LoVo (cell line): ENCODE data around the gene DDTL.

Source experiments
- DNase-seq: peaks from one replicate; pipeline ENCODE4 v3.0.0-alpha.2; 2016; ENCODE audit warnings: low spot score

Gene DDTL

GRCh38 chr22:24006207-24006913, 39.7 kb downstream of the DDTL start:
- no peak for DNase-seq

GRCh38 chr22:24006914-24007214, 40.2 kb downstream of the DDTL start:
- DNase-seq = no peak

DNA sequence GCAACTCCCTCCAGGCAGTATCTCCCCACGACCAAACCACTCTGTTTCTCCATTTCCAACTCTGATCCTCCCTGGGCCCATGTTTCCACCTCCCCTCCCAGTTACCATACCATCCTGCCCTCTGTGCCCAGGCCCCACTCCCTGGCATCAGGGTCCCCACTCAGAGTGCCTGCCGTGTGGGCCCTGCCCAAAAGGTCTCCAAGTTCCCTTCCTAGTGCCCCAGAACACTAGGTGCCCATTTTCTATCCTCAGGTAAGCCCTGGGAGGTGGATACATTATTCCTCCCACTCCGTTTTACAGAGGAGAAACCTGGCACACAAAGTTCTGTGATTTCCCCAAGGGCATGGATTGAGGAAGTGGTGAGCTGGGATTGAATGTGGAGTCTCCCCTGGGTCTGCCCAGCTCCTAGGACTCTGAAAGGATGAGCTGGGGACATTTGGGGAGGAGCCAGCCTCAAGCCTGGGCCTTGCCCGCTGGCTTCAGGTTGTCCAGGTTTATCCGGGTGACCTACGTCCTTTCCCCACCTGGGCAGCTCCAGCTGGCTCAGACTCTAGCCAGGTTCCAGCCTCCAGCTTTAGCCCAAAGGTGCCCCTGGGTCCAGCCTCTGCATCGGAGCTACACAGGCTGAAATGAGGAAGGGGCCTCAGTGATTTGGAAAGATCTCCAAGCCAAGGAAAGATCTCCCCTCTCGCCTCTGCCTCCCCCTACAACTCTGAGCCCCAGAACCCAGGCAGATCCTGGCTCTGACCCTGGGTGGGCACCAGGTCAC, 40.7 kb downstream of the DDTL start:
- no peak for DNase-seq

DNA sequence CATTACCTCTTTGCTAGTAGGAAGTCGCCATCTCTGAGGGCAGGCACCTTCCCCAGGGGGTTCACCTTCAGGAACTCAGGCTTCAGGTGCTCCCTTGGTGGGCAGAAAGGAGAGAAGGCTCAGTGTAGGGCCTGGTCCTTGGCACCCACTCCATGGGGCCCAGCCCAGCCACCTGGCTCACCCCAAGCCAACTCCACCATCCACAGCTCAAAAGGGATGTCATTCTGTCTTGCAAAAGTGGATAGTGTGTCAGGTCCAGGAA, 41.3 kb downstream of the DDTL start:
- no peak for DNase-seq

- no peak for DNase-seq
Observed at GRCh38 chr22:24008381-24009226, 41.9 kb downstream of the DDTL start.

GRCh38 chr22:24009227-24010017, 42.7 kb downstream of the DDTL start:
- DNase-seq = no peak

DNA sequence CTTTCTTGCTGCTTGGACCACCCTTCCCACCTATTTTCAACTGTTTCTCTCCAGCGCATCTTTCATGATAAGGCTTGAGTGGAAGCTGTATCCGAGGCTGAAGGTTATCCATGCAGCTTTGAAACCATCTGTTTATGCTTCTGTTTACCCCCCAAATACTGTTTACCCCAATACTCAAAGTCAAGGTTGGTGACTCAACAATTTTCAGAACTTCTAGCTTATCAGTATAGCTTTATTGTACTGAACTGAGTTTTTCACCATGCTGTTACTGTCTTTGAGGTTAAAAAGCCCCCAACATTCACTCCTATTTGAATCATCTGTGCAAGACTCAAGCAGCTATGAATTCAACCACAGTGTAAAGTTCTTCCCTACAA, 43.3 kb downstream of the DDTL start:
- no peak for DNase-seq

DNA sequence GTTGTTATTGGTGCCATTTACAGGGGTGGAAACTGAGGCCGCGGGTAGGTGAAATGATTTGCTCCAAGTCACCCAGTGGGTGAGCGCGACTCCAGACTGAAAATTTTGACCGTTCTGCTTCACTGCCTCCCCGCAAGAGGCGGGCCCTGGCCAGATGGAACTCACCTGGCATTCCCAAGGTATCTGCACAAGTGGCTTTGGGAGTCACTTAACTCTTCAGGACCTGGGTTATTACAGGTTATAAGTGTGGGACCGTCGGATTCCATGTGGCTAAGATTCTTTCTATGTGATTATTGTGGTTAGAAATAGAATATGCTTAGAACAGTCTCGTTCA, 45.0 kb downstream of the DDTL start:
- DNase-seq = no peak

GRCh38 chr22:24016156-24016555, 49.5 kb downstream of the DDTL start:
- no peak for DNase-seq

- no peak for DNase-seq
Observed at GRCh38 chr22:24021304-24021703, 54.6 kb downstream of the DDTL start.
